ENCODE data around the gene MTA3.

DNA sequence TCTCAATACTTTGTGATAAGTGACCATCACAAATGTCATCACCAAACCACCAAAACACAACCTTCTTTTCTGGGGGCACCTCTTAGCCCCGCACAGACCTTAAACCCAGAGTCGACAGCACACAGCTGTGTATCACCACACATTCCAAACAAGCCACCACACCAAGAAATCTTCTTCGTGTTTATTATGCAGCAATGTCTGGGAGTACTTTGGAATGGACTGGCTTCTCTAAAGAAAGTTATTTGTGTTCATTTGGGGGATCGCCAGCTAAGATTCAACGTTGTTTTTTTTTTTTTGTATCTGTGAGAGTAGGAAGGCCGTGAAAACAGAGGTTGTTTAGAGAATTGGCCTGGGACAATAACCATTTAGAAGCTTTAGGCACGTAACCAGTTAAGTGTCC, 1.1 kb upstream of the MTA3 start:
- TF ChIP-seq RAD21 (IDR thresholded peaks at IDR 0.05 in 1 of 2, conservative IDR thresholded peaks at IDR 0.05 in 1 of 2; ENCODE audit: low read depth in 2 of 2, low read length in 2 of 2): no peak
- no peak for TF ChIP-seq CTCF (IDR thresholded peaks at IDR 0.05; ENCODE audit: control extremely low read depth in 1 of 3, insufficient read depth in 1 of 3, low read depth in 1 of 3, low read length in 3 of 3)
- no peak for TF ChIP-seq POLR2AphosphoS5 (IDR thresholded peaks at IDR 0.05; ENCODE audit: low read depth, low read length)
- no peak for TF ChIP-seq YY1 (IDR thresholded peaks at IDR 0.05; ENCODE audit: low read depth, low read length)
- no peak for TF ChIP-seq EZH2 (IDR thresholded peaks at IDR 0.05; ENCODE audit: low read depth, low read length, severe bottlenecking)
- no peak for TF ChIP-seq MAFK (IDR thresholded peaks at IDR 0.05; ENCODE audit: low read depth, low read length)
- TF ChIP-seq EP300 (IDR thresholded peaks at IDR 0.05; ENCODE audit: borderline replicate concordance in 1 of 2, low read depth in 2 of 2, low read length in 2 of 2): no peak
- TF ChIP-seq POLR2A (IDR thresholded peaks at IDR 0.05; ENCODE audit: control extremely low read depth in 1 of 2, low read depth in 2 of 2, low read length in 2 of 2): no peak
- TF ChIP-seq RBBP5 (IDR thresholded peaks at IDR 0.05; ENCODE audit: borderline replicate concordance, low read depth, low read length): no peak

All from H1 (cell line).